RWPE2 (cell line): ENCODE results near the gene MUC5AC.

Experiments
- ATAC-seq: fragments of 200-7000 bp; cut with Tn5 transposase; 3 replicates; pipeline ENCODE4 v1.9.1; 2021; ENCODE audit warnings: low read depth
- DNase-seq: peaks from one replicate; pipeline ENCODE4 v3.0.0-alpha.2; 2020; ENCODE audit warnings: low spot score
- H3K27ac ChIP-seq: fragments of 450-650 bp; 2 replicates; pipeline ENCODE4 v1.5.1; 2017; ENCODE audit warnings: mild to moderate bottlenecking; ENCODE audit not compliant: poor library complexity, severe bottlenecking
- H3K27me3 ChIP-seq: fragments of 250-450 bp; sonication (Bioruptor Pico); 2 replicates; pipeline ENCODE4 v1.5.1; 2021; ENCODE audit warnings: mild to moderate bottlenecking, moderate library complexity; ENCODE audit not compliant: insufficient read depth, poor library complexity, severe bottlenecking
- H3K36me3 ChIP-seq: fragments of 250-450 bp; sonication (Bioruptor Pico); 2 replicates; pipeline ENCODE4 v1.5.1; 2020; ENCODE audit warnings: low read depth, mild to moderate bottlenecking, moderate library complexity
- H3K4me1 ChIP-seq: fragments of 250-450 bp; sonication (Bioruptor Pico); 2 replicates; pipeline ENCODE4 v1.5.1; 2021; ENCODE audit warnings: mild to moderate bottlenecking, moderate library complexity; ENCODE audit not compliant: insufficient read depth, poor library complexity, severe bottlenecking
- H3K4me3 ChIP-seq: fragments of 250-450 bp; sonication (Bioruptor Pico); 2 replicates; pipeline ENCODE4 v1.5.1; 2021; ENCODE audit warnings: mild to moderate bottlenecking, moderate library complexity; ENCODE audit not compliant: severe bottlenecking
- H3K9me3 ChIP-seq: fragments of 250-450 bp; sonication (Bioruptor Pico); 2 replicates; pipeline ENCODE4 v1.5.1; 2021; ENCODE audit warnings: mild to moderate bottlenecking, moderate library complexity; ENCODE audit not compliant: severe bottlenecking
- TF ChIP-seq, protein P1 (sequence below): fragments of 450-650 bp; IDR thresholded peaks from one replicate; pipeline ENCODE4 v1.5.1; 2017; ENCODE audit warnings: mild to moderate bottlenecking, moderate library complexity; ENCODE audit not compliant: poor library complexity, severe bottlenecking

The MUC5AC gene

DNA sequence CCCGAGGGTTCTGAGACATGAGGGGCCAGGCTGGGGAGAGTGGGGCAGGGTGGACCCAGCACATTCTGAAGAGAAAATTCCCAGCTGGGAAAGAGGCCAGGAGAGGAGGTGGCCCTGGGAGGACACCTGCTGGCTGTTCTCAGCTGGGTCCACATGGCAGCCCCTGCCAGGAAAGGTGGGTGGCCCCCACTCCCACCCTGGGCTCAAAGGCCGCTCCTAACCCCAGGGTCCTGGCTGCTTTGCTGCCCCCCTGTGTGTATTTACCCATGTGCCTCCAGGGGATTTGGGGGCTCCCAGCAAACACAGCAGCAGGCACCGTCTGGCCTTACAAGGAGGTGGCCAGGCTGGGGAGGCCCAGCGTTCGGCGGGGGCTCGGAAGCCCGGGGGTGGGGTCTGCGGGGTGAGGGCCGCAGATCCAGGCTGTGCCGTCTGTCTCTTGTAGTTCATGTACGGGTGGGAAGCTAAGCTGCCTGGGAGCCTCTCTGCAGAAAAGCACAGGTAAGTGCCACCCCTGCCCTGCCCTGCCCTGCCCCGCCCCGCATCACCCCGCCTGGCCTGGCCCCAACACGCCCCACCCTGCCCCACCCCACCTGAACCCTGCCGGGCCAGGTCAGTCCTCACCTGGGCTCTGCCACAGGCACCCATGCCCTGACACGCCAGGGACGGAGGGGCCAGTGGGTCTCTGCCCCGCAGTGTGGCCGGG, 75.7 kb downstream of the MUC5AC start:
- DNase-seq = no peak
- no peak overlapping the region for H3K4me3 ChIP-seq

DNA sequence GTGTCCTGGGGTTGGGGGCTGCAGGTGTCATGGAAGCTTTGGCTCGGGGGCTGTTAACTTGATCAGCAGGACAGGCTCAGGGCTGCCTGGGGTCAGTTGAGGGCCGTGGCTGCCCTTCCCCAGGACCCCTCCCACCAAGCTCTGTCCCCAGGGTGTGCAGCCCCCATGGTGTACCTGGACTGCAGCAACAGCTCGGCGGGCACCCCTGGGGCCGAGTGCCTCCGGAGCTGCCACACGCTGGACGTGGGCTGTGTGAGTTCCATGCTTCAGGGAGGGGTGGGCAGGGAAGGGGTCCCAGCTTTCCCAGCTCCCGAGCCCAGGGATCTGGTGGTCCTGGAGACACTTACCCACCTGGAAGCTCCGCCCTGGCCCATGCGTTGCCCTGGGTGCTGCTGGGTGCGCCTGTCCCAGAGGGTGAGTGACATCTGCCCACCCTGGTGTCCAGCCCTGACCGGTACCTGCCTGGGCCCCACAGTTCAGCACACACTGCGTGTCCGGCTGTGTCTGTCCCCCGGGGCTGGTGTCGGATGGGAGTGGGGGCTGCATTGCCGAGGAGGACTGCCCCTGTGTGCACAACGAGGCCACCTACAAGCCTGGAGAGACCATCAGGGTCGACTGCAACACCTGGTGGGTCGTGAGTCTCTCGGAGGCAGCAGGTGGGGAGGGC, 76.4 kb downstream of the MUC5AC start:
- TF ChIP-seq, protein P1, sequence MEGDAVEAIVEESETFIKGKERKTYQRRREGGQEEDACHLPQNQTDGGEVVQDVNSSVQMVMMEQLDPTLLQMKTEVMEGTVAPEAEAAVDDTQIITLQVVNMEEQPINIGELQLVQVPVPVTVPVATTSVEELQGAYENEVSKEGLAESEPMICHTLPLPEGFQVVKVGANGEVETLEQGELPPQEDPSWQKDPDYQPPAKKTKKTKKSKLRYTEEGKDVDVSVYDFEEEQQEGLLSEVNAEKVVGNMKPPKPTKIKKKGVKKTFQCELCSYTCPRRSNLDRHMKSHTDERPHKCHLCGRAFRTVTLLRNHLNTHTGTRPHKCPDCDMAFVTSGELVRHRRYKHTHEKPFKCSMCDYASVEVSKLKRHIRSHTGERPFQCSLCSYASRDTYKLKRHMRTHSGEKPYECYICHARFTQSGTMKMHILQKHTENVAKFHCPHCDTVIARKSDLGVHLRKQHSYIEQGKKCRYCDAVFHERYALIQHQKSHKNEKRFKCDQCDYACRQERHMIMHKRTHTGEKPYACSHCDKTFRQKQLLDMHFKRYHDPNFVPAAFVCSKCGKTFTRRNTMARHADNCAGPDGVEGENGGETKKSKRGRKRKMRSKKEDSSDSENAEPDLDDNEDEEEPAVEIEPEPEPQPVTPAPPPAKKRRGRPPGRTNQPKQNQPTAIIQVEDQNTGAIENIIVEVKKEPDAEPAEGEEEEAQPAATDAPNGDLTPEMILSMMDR = no peak
- peak; percentile 55 for DNase-seq
- H3K27me3 ChIP-seq = peaks cover 35% of the 10 kb centered on the region

More for the DNA sequence above, 75.7 kb downstream of the MUC5AC start:
- Histone ChIP-seq H3K36me3 (no peaks in the 10 kb centered on the region), H3K4me1 (no peaks in the 10 kb centered on the region), H3K27me3 (peaks cover 35% of the 10 kb centered on the region), H3K27ac (no peak overlapping the region), H3K9me3 (no peaks in the 10 kb centered on the region)
- TF ChIP-seq, protein P1 = no peak
- no peak for ATAC-seq

GRCh38 chr11:1234771-1235305, 77.1 kb downstream of the MUC5AC start:
- no peak overlapping the region for H3K27ac ChIP-seq
- ATAC-seq (no peak), DNase-seq (peak; percentile 53)
- TF ChIP-seq, protein P1 = no peak
- H3K27me3 ChIP-seq = peaks cover 33% of the 10 kb centered on the region
- H3K36me3 ChIP-seq = no peaks in the 10 kb centered on the region
- no peaks in the 10 kb centered on the region for H3K9me3 ChIP-seq
- H3K4me3 ChIP-seq = no peak overlapping the region
- H3K4me1 ChIP-seq = no peaks in the 10 kb centered on the region

More for the DNA sequence above, 76.4 kb downstream of the MUC5AC start:
- H3K4me1 ChIP-seq = no peaks in the 10 kb centered on the region
- no peaks in the 10 kb centered on the region for H3K36me3 ChIP-seq
- no peak overlapping the region for H3K27ac ChIP-seq
- no peaks in the 10 kb centered on the region for H3K9me3 ChIP-seq
- no peak for ATAC-seq
- no peak overlapping the region for H3K4me3 ChIP-seq

DNA sequence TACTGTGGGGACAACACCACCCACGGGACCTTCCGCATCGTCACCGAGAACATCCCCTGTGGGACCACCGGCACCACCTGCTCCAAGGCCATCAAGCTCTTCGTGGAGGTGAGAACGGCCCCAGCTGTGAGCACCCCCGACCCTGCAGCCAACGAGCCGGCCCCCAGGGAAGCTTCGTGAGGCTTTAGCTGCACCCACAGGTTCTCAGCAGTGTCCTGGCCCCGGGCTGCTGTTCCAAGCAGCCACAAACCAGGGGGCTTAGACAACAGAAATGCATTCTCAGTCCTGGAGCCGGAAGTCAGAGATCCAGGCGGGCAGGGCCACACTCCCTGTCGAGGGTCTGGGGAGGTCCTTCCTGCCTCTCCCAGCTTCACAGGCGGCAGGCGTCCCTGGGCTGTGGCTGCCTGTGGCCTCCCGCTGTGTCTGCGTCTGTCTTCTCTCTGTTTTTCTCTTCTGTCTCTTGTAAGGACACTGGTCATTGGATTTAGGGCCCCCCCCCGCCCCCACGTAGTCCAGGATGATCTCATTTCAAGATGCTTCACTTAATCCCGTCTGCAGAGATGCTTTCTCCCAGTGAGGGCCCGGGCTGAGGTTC, 77.7 kb downstream of the MUC5AC start:
- Histone ChIP-seq H3K4me3 (no peak overlapping the region), H3K27me3 (peaks cover 27% of the 10 kb centered on the region), H3K9me3 (no peaks in the 10 kb centered on the region), H3K36me3 (no peaks in the 10 kb centered on the region), H3K4me1 (no peaks in the 10 kb centered on the region), H3K27ac (no peak overlapping the region)
- DNase-seq = peak; percentile 46
- no peak for ATAC-seq
- TF ChIP-seq, protein P1 = no peak
